HG02588 (cell line): ENCODE results near the gene POLR3A.

Experiments used
- ATAC-seq: cut with Tn5 transposase; IDR thresholded peaks from one replicate; pipeline ENCODE4 v1.9.1; 2021; ENCODE audit warnings: mild to moderate bottlenecking, moderate library complexity; ENCODE audit not compliant: unreplicated experiment

Gene POLR3A

GRCh38 chr10:77983384-77984341, 45.7 kb downstream of the POLR3A start:
- no peak for ATAC-seq

GRCh38 chr10:77981281-77981680, 48.0 kb downstream of the POLR3A start:
- no peak for ATAC-seq

GRCh38 chr10:77979221-77979620, 50.1 kb downstream of the POLR3A start:
- ATAC-seq = no peak

- no peak for ATAC-seq
These were observed 51.0 kb downstream of the POLR3A start for GRCh38 chr10:77978360-77978759.

GRCh38 chr10:77977934-77978333, 51.4 kb downstream of the POLR3A start:
- ATAC-seq = no peak

- no peak for ATAC-seq
These were observed 52.3 kb downstream of the POLR3A start for GRCh38 chr10:77977016-77977415.

GRCh38 chr10:77975086-77975666, 54.1 kb downstream of the POLR3A start:
- no peak for ATAC-seq

- no peak for ATAC-seq
These were observed 54.8 kb downstream of the POLR3A start for GRCh38 chr10:77974396-77975074.

GRCh38 chr10:77973276-77973675, 56.0 kb downstream of the POLR3A start:
- ATAC-seq = no peak

- ATAC-seq = no peak
These were observed 57.2 kb downstream of the POLR3A start for GRCh38 chr10:77972148-77972547.

- no peak for ATAC-seq
These were observed 57.5 kb downstream of the POLR3A start for GRCh38 chr10:77971804-77972144.

- no peak for ATAC-seq
These were observed 58.2 kb downstream of the POLR3A start for GRCh38 chr10:77970869-77971803.

- no peak for ATAC-seq
These were observed 60.2 kb downstream of the POLR3A start for GRCh38 chr10:77969114-77969513.

GRCh38 chr10:77967611-77968022, 61.7 kb downstream of the POLR3A start:
- no peak for ATAC-seq

- no peak for ATAC-seq
These were observed 64.0 kb downstream of the POLR3A start for GRCh38 chr10:77965294-77965693.

- ATAC-seq = no peak
These were observed 64.5 kb downstream of the POLR3A start for GRCh38 chr10:77964811-77965210.

GRCh38 chr10:77963901-77964300, 65.4 kb downstream of the POLR3A start:
- no peak for ATAC-seq

- no peak for ATAC-seq
These were observed 66.8 kb downstream of the POLR3A start for GRCh38 chr10:77962350-77963146.

GRCh38 chr10:77961668-77962067, 67.6 kb downstream of the POLR3A start:
- ATAC-seq = no peak

GRCh38 chr10:77960829-77961329, 68.4 kb downstream of the POLR3A start:
- no peak for ATAC-seq
